PC-3 (cell line): Measurements from ENCODE around the gene PPIA. TPM values are rescaled to one million over a fixed set of nuclear protein-coding genes. Genes with fewer than 3 reads are reported as not detected.

Experiments used
- ATAC-seq: fragments of 200-7000 bp; cut with Tn5 transposase; 2 replicates; pipeline ENCODE4 v1.9.1; 2020; ENCODE audit warnings: mild to moderate bottlenecking, moderate library complexity
- BruUV-seq: library from RNA; stranded (reverse); fragments of 400-500 nt; replicated peaks from 2 replicates; lab custom pipeline; 2021; lab: Mats Ljungman, UMichigan
- CTCF ChIA-PET: fragments of 300-600 bp; sonication (Branson Sonifier 250); formaldehyde crosslinking; loops from one replicate; lab custom pipeline; 2022; ENCODE audit warnings: antibody characterized with exemption; lab: Charles Lee
- POLR2A ChIA-PET: fragments of 300-600 bp; sonication (Branson Sonifier 250); formaldehyde crosslinking; loops from one replicate; lab custom pipeline; 2022; ENCODE audit warnings: antibody characterized with exemption; ENCODE audit not compliant: unreplicated experiment; lab: Charles Lee
- DNase-seq: peaks from one replicate; pipeline ENCODE4 v3.0.0-alpha.2; 2015
- H2AFZ ChIP-seq: fragments of 300-600 bp; sonication (generic); 2 replicates; pipeline ENCODE4 v1.6.0; 2016; ENCODE audit warnings: antibody characterized with exemption, low read length
- H3F3A ChIP-seq: fragments of 300-600 bp; sonication (generic); one replicate; pipeline ENCODE4 v1.6.0; 2017; ENCODE audit warnings: antibody characterized with exemption, low read length, control low read depth, mild to moderate bottlenecking; ENCODE audit not compliant: unreplicated experiment
- H3K27ac ChIP-seq: fragments of 300-600 bp; sonication (generic); 2 replicates; pipeline ENCODE4 v1.5.1; 2016; ENCODE audit warnings: mild to moderate bottlenecking, low read length
- H3K27me3 ChIP-seq: fragments of 300-600 bp; sonication (generic); 2 replicates; pipeline ENCODE4 v1.6.1; 2016; ENCODE audit warnings: low read length, mixed read lengths
- H3K36me3 ChIP-seq: fragments of 300-600 bp; sonication (generic); 2 replicates; pipeline ENCODE4 v1.6.1; 2016; ENCODE audit warnings: low read depth, mixed run types, low read length, mixed read lengths
- H3K4me1 ChIP-seq: fragments of 300-600 bp; sonication (generic); 2 replicates; pipeline ENCODE4 v1.5.1; 2016; ENCODE audit warnings: low read length; ENCODE audit not compliant: insufficient read depth
- H3K4me2 ChIP-seq: fragments of 300-600 bp; sonication (generic); 2 replicates; pipeline ENCODE4 v1.6.0; 2016; ENCODE audit warnings: low read length
- H3K4me3 ChIP-seq: fragments of 300-600 bp; sonication (generic); 2 replicates; pipeline ENCODE4 v1.5.1; 2016; ENCODE audit warnings: mild to moderate bottlenecking, low read length, mixed read lengths
- H3K79me2 ChIP-seq: fragments of 300-600 bp; sonication (generic); 2 replicates; pipeline ENCODE4 v1.6.1; 2017; ENCODE audit warnings: low read length, mixed read lengths
- H3K9ac ChIP-seq: fragments of 300-600 bp; sonication (generic); 2 replicates; pipeline ENCODE4 v1.6.0; 2016; ENCODE audit warnings: mild to moderate bottlenecking, low read length
- H3K9me2 ChIP-seq: fragments of 300-600 bp; sonication (generic); replicated peaks from 2 replicates; pipeline ENCODE4 v1.6.1; 2016; ENCODE audit warnings: mixed run types, low read length, mixed read lengths
- H3K9me3 ChIP-seq: fragments of 300-600 bp; sonication (generic); 2 replicates; pipeline ENCODE4 v1.6.1; 2016; ENCODE audit warnings: low read length, mixed read lengths
- H4K20me1 ChIP-seq: fragments of 300-600 bp; sonication (generic); 2 replicates; pipeline ENCODE4 v1.6.1; 2016; ENCODE audit warnings: low read length, mixed read lengths
- EZH2 ChIP-seq: fragments of 300-600 bp; sonication (generic); IDR thresholded peaks from one replicate; pipeline ENCODE4 v1.6.1; 2017; ENCODE audit warnings: antibody characterized with exemption, mild to moderate bottlenecking, low read length; ENCODE audit not compliant: unreplicated experiment
- EZH2phosphoT487 ChIP-seq: fragments of 300-600 bp; sonication (generic); IDR thresholded peaks from 2 replicates; pipeline ENCODE4 v1.6.1; 2018; ENCODE audit warnings: mild to moderate bottlenecking, antibody characterized with exemption, low read length, borderline replicate concordance
- intact Hi-C: fragments of 100-400 bp; cut with micrococcal nuclease; formaldehyde crosslinking; loops from 2 replicates; pipeline ENCODE4 v1.9.0; 2023
- total RNA-seq: library from RNA; depleted of rRNA; stranded (reverse); fragments of >200 nt; gene quantifications from 2 replicates; pipeline ENCODE4 v1.2.3, GENCODE V29; 2014
- TF ChIP-seq, protein P1 (sequence below): fragments of 300-600 bp; sonication (generic); conservative IDR thresholded peaks from 2 replicates; pipeline ENCODE4 v1.5.1; 2017; ENCODE audit warnings: antibody characterized with exemption, low read depth, mild to moderate bottlenecking, low read length

PPIA gene
- total RNA-seq, 1 experiment from 2014 or later = 4,136 TPM

DNA sequence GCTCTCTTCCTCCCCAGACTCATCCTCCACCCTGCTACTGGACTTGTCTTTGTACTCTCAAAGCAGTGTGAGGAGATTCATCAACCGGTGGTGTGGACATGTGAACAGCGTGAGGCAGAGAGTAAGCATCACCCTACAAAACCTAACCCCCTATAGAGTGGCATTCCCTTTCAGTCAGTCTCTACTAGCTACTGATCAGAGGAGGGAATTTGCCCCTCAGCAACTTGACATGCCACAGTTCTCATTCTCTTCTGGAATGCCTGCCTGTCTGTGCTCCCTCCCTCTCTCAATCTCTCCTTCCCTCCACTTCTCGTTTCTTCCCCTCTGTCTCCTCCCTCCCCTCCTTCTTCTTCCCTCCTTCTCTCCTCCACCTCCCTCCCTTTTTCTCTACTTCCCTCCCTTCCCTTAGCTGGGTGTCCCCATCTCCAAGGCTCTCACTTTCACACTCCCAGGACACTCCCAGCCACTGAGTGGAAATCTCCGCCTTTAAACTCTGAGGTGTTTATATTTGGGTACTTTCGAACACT lies 26.8 kb downstream of the PPIA start:
- no peaks in the 10 kb centered on the region for H3F3A ChIP-seq
- no peaks in the 10 kb centered on the region for H3K4me1 ChIP-seq
- DNase-seq (no peak), ATAC-seq (no peak)
- intact Hi-C loops = no loop called here
- POLR2A ChIA-PET = no interaction called here
- H2AFZ ChIP-seq = no peak overlapping the region
- no TSS peak for BruUV-seq
- no peaks in the 10 kb centered on the region for H3K9me3 ChIP-seq
- no peak overlapping the region for H3K4me2 ChIP-seq
- TF ChIP-seq EZH2 = no peak
- TF ChIP-seq, protein P1, sequence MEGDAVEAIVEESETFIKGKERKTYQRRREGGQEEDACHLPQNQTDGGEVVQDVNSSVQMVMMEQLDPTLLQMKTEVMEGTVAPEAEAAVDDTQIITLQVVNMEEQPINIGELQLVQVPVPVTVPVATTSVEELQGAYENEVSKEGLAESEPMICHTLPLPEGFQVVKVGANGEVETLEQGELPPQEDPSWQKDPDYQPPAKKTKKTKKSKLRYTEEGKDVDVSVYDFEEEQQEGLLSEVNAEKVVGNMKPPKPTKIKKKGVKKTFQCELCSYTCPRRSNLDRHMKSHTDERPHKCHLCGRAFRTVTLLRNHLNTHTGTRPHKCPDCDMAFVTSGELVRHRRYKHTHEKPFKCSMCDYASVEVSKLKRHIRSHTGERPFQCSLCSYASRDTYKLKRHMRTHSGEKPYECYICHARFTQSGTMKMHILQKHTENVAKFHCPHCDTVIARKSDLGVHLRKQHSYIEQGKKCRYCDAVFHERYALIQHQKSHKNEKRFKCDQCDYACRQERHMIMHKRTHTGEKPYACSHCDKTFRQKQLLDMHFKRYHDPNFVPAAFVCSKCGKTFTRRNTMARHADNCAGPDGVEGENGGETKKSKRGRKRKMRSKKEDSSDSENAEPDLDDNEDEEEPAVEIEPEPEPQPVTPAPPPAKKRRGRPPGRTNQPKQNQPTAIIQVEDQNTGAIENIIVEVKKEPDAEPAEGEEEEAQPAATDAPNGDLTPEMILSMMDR = no peak
- TF ChIP-seq EZH2phosphoT487 = no peak
- no peaks in the 10 kb centered on the region for H3K79me2 ChIP-seq
- H3K4me3 ChIP-seq = no peak overlapping the region
- peaks cover 10% of the 10 kb centered on the region; the same call in 1 of the 2 replicates for H3K36me3 ChIP-seq
- CTCF ChIA-PET = no interaction called here
- H3K9me2 ChIP-seq = no peaks in the 10 kb centered on the region
- H3K27ac ChIP-seq = no peak overlapping the region
- no peak overlapping the region for H3K9ac ChIP-seq
- no peaks in the 10 kb centered on the region for H4K20me1 ChIP-seq
- no peaks in the 10 kb centered on the region for H3K27me3 ChIP-seq

DNA sequence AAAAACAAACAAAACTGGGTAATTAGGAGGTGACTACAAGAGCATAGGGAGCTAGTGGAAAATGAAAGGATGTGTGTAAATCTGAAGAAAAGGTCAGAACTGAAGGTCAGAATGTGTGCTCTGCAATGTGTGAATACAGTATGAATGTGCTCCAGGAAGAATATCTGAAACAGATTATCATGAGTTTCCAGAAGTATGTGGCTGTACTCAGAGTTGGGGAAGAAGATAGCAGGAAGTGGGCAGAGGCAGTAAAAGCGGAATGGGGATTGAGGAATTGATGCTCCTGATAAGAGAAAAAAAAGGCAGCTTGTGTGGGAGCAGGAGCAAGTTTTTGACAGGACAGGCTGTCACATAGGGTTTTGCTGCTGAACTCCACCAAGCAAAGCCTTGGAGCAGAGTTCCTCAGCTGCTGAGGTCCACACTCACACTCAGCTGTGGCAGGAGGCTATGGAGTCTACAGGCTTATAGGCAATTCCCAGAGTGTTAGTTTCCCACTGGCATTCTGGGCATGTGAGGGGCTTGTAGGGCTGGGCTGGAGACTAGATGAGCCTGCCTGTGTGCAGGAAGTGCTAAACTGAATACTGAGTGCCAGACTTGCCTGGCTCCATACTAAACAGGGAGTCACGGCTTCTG lies 28.5 kb downstream of the PPIA start:
- Histone ChIP-seq H3K9me2 (no peaks in the 10 kb centered on the region), H2AFZ (no peak overlapping the region), H4K20me1 (no peaks in the 10 kb centered on the region), H3K4me2 (no peak overlapping the region), H3K36me3 (peaks cover 22% of the 10 kb centered on the region), H3K27ac (no peak overlapping the region), H3K27me3 (no peaks in the 10 kb centered on the region), H3K9ac (no peak overlapping the region), H3K4me3 (no peak overlapping the region), H3K9me3 (no peaks in the 10 kb centered on the region), H3F3A (no peaks in the 10 kb centered on the region), H3K4me1 (no peaks in the 10 kb centered on the region), H3K79me2 (no peaks in the 10 kb centered on the region)
- TF ChIP-seq EZH2phosphoT487 = no peak
- no peak for TF ChIP-seq EZH2
- TF ChIP-seq, protein P1 = no peak
- BruUV-seq = no TSS peak
- ATAC-seq = no peak
- ChIA-PET CTCF (no interaction called here), POLR2A (no interaction called here)
- intact Hi-C loops = no loop called here
- no peak for DNase-seq

DNA sequence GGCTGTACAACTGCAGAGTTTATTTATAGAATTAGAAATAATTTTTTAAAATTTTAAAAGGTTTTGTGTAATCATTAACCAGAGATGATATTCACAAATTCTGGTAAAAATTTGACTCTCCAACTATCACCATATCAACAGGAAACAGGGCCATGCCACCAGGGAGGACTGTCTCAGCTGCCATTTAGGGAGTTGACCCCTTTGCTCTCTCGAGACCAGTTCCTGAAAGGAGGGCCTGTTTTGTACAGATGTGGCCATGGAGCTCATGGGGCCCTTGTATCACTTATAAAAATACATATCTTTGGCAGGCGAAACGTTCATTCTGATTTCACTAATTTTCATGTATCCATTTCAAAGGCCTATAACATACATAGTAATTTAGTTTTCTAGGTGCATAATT lies 31.1 kb downstream of the PPIA start:
- no peaks in the 10 kb centered on the region for H3K9me3 ChIP-seq
- H3K27ac ChIP-seq = no peak overlapping the region
- ChIA-PET CTCF (no interaction called here), POLR2A (no interaction called here)
- ATAC-seq = no peak
- H4K20me1 ChIP-seq = no peaks in the 10 kb centered on the region
- no peak overlapping the region for H3K4me3 ChIP-seq
- H2AFZ ChIP-seq = no peak overlapping the region
- no peaks in the 10 kb centered on the region for H3K9me2 ChIP-seq
- no peaks in the 10 kb centered on the region for H3K4me1 ChIP-seq
- intact Hi-C loops = no loop called here
- BruUV-seq = TSS peak; percentile 4
- no peak overlapping the region for H3K9ac ChIP-seq
- H3K4me2 ChIP-seq = no peak overlapping the region
- no peaks in the 10 kb centered on the region for H3F3A ChIP-seq
- no peaks in the 10 kb centered on the region for H3K79me2 ChIP-seq
- TF ChIP-seq EZH2phosphoT487 = no peak
- TF ChIP-seq, protein P1 = no peak
- TF ChIP-seq EZH2 = no peak
- peaks cover 26% of the 10 kb centered on the region for H3K36me3 ChIP-seq
- no peak for DNase-seq
- no peaks in the 10 kb centered on the region for H3K27me3 ChIP-seq
